A172 (cell line): ENCODE measurements around the gene PPP2R2C. TPM values are rescaled to one million over a fixed set of nuclear protein-coding genes. Genes with fewer than 3 reads are reported as not detected.

Experiments used
- DNase-seq: peaks from one replicate; pipeline ENCODE4 v3.0.0-alpha.2; 2015; ENCODE audit warnings: low spot score
- total RNA-seq: library from RNA; depleted of rRNA; stranded (reverse); fragments of >200 nt; shearing (Covaris generic); gene quantifications from 2 replicates; pipeline ENCODE4 v1.2.3, GENCODE V29; 2014

PPP2R2C gene
- total RNA-seq, 1 experiment from 2014 or later = 10.6 TPM

- DNase-seq = no peak
Observed at GRCh38 chr4:6383009-6383404, 89.4 kb downstream of the PPP2R2C start.

- DNase-seq = no peak
Observed at GRCh38 chr4:6381571-6382123, 90.8 kb downstream of the PPP2R2C start.

GRCh38 chr4:6380746-6381410, 91.5 kb downstream of the PPP2R2C start:
- DNase-seq = no peak

- no peak for DNase-seq
Observed at GRCh38 chr4:6379767-6380745, 92.4 kb downstream of the PPP2R2C start.

GRCh38 chr4:6378493-6379445, 93.6 kb downstream of the PPP2R2C start:
- DNase-seq = no peak

- DNase-seq = no peak
Observed at GRCh38 chr4:6377626-6378492, 94.6 kb downstream of the PPP2R2C start.

GRCh38 chr4:6375620-6376295, 96.7 kb downstream of the PPP2R2C start:
- DNase-seq = no peak

- DNase-seq = no peak
Observed at GRCh38 chr4:6374575-6374974, 97.8 kb downstream of the PPP2R2C start.

- DNase-seq = no peak
Observed at GRCh38 chr4:6373541-6374410, 98.6 kb downstream of the PPP2R2C start.

- peak; percentile 61 for DNase-seq
Observed at GRCh38 chr4:6372649-6373525, 99.5 kb downstream of the PPP2R2C start.

- DNase-seq = no peak
Observed at GRCh38 chr4:6371812-6372211, 100.6 kb downstream of the PPP2R2C start.

- no peak for DNase-seq
Observed at GRCh38 chr4:6371271-6371670, 101.1 kb downstream of the PPP2R2C start.

- no peak for DNase-seq
Observed at GRCh38 chr4:6369924-6370645, 102.3 kb downstream of the PPP2R2C start.

- no peak for DNase-seq
Observed at GRCh38 chr4:6369511-6369910, 102.9 kb downstream of the PPP2R2C start.

- DNase-seq = no peak
Observed at GRCh38 chr4:6369035-6369434, 103.4 kb downstream of the PPP2R2C start.

GRCh38 chr4:6368601-6369000, 103.8 kb downstream of the PPP2R2C start:
- DNase-seq = no peak

GRCh38 chr4:6368096-6368495, 104.3 kb downstream of the PPP2R2C start:
- no peak for DNase-seq
